ENCODE data around the gene GOLGA5.

The GOLGA5 gene

DNA sequence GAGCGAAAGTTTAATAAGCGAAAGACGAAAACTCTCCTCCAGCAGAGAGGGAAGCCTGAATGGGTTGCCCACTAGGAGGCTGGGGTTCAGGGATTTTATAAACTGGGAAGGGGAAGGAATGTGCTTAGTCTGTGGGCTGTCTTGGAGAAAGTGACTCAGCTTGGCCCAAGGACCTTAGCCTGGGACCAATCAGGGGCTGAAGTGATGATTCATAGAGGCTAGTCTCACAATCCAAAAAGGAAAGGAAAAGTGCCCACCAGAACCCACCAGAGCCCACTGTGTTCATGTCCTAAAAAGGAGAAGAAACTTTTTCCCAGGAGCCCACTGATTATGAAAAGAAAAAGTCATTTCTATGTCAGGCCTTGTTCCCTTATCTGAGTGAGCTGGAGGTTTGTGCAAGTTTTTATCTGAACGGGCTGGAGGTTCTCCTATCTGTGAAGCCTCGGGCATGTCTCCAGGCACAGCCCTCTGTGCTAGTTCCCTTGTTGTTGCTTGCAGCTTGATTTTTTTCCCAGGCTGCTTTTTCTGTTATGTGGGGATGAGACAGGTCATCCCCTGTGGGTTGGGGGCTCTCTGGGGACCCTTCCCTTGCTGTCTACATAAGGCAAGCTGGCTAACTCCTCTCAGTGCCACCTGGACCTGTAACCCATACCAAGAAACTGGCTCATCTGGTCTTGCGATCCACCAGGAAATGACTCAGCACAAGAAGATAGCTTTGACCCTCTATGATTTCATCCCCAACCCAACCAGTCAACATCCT, 8.3 kb upstream of the GOLGA5 start:
- no peak for TF ChIP-seq GABPA (IDR thresholded peaks at IDR 0.05; ENCODE audit: low read depth)
- TF ChIP-seq, protein P1, sequence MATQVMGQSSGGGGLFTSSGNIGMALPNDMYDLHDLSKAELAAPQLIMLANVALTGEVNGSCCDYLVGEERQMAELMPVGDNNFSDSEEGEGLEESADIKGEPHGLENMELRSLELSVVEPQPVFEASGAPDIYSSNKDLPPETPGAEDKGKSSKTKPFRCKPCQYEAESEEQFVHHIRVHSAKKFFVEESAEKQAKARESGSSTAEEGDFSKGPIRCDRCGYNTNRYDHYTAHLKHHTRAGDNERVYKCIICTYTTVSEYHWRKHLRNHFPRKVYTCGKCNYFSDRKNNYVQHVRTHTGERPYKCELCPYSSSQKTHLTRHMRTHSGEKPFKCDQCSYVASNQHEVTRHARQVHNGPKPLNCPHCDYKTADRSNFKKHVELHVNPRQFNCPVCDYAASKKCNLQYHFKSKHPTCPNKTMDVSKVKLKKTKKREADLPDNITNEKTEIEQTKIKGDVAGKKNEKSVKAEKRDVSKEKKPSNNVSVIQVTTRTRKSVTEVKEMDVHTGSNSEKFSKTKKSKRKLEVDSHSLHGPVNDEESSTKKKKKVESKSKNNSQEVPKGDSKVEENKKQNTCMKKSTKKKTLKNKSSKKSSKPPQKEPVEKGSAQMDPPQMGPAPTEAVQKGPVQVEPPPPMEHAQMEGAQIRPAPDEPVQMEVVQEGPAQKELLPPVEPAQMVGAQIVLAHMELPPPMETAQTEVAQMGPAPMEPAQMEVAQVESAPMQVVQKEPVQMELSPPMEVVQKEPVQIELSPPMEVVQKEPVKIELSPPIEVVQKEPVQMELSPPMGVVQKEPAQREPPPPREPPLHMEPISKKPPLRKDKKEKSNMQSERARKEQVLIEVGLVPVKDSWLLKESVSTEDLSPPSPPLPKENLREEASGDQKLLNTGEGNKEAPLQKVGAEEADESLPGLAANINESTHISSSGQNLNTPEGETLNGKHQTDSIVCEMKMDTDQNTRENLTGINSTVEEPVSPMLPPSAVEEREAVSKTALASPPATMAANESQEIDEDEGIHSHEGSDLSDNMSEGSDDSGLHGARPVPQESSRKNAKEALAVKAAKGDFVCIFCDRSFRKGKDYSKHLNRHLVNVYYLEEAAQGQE (IDR thresholded peaks at IDR 0.05; ENCODE audit: insufficient replicate concordance, low read depth) = no peak
- no peak for TF ChIP-seq POLR2AphosphoS5 (IDR thresholded peaks at IDR 0.05; ENCODE audit: low read depth)
- DNase-seq (ENCODE audit: low read depth in 1 of 2, low spot score in 1 of 2) = peak in 1 of 2 experiments; percentile 78
- Histone ChIP-seq H3K4me3 (replicated peaks; ENCODE audit: insufficient read depth, low read length) (no peak overlapping the region), H3K27me3 (ENCODE audit: insufficient read depth, poor library complexity, severe bottlenecking) (no peaks in the 10 kb centered on the region), H3K27ac (replicated peaks) (peak overlapping the region; percentile 48)

GRCh38 chr14:92786427-92786756, 7.7 kb upstream of the GOLGA5 start:
- TF ChIP-seq, protein P1 (IDR thresholded peaks at IDR 0.05; ENCODE audit: insufficient replicate concordance, low read depth) = no peak
- TF ChIP-seq SPI1 (IDR thresholded peaks at IDR 0.05; ENCODE audit: borderline replicate concordance, low read depth) (no peak), POLR2AphosphoS5 (IDR thresholded peaks at IDR 0.05; ENCODE audit: low read depth) (no peak), CTCF (IDR thresholded peaks at IDR 0.05; ENCODE audit: insufficient read depth, low read length) (no peak), GABPA (IDR thresholded peaks at IDR 0.05; ENCODE audit: low read depth) (no peak)
- no peak overlapping the region for H3K4me3 ChIP-seq (replicated peaks; ENCODE audit: insufficient read depth, low read length)
- no peaks in the 10 kb centered on the region for H3K27me3 ChIP-seq (ENCODE audit: insufficient read depth, poor library complexity, severe bottlenecking)
- DNase-seq (ENCODE audit: low read depth in 1 of 2, low spot score in 1 of 2) = no peak
- H3K27ac ChIP-seq (replicated peaks) = no peak overlapping the region

DNA sequence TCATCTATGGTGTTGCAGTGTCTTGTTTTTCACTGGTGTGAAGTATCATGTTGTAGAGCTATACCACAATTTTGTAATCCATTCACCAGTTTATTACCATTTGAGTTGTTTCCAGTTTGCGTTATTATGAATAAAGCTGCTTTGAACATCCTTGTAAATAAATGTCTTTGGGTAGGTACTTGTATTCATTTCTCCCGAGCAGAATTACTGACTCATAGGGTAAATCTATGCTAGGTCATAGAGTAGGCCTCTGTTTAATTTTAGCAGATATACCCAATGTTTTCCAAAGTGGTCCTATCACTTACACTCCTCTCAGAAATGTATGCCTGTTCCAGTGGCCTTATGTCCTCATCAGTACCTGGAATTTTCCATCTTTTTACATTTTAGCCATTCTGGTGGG, 6.6 kb upstream of the GOLGA5 start:
- no peak overlapping the region for H3K27ac ChIP-seq (replicated peaks)
- H3K27me3 ChIP-seq (ENCODE audit: insufficient read depth, poor library complexity, severe bottlenecking) = no peaks in the 10 kb centered on the region
- no peak for TF ChIP-seq POLR2AphosphoS5 (IDR thresholded peaks at IDR 0.05; ENCODE audit: low read depth)
- TF ChIP-seq SPI1 (IDR thresholded peaks at IDR 0.05; ENCODE audit: borderline replicate concordance, low read depth) = no peak
- TF ChIP-seq, protein P1 (IDR thresholded peaks at IDR 0.05; ENCODE audit: insufficient replicate concordance, low read depth) = no peak
- no peak for TF ChIP-seq GABPA (IDR thresholded peaks at IDR 0.05; ENCODE audit: low read depth)
- no peak for TF ChIP-seq CTCF (IDR thresholded peaks at IDR 0.05; ENCODE audit: insufficient read depth, low read length)
- no peak for DNase-seq (ENCODE audit: low read depth in 1 of 2, low spot score in 1 of 2)
- no peak overlapping the region for H3K4me3 ChIP-seq (replicated peaks; ENCODE audit: insufficient read depth, low read length)

Data from HL-60 (cell line).